ENCODE measurements around the gene AGR2. TPM values are rescaled to one million over a fixed set of nuclear protein-coding genes. Genes with fewer than 3 reads are reported as not detected.

The AGR2 gene
- total and polyA plus RNA-seq, 2 of the 4 experiments (the other 2 are of a cell fraction), result not detected

GRCh38 chr7:16753932-16754855, 50.6 kb downstream of the AGR2 start:
- peak overlapping the region; percentile 89 for H3K4me2 ChIP-seq (ENCODE audit: low read depth, low read length)
- peak overlapping the region; percentile 89 for H3K4me3 ChIP-seq (ENCODE audit: insufficient read depth, low read depth, low read length)
- no peaks in the 10 kb centered on the region for H3K27me3 ChIP-seq (ENCODE audit: control insufficient read depth, insufficient read depth, low read length)
- 3% methylated on average over 35 of the region's 58 CpGs; no CpG with 5 or more reads in 1 of the 2 experiments for WGBS, 2 experiments (ENCODE audit: extremely low coverage in 2 of 2, insufficient read length in 1 of 2)
- BruUV-seq (replicated peaks), result no TSS peak
- H2BK20ac ChIP-seq (ENCODE audit: low read depth, low read length), result no peak overlapping the region
- H3K18ac ChIP-seq (ENCODE audit: low read depth, low read length), result no peak overlapping the region
- CTCF ChIA-PET, result interaction anchor here (0.6 to 1.5 kb wide), 2 partner anchors 10 to 114 kb away, joined by 3 read pairs; no protein-coding TSS in a partner anchor
- ATAC-seq (ENCODE audit: low read depth) (peak; percentile 60), DNase-seq (peak; percentile 10)
- intact Hi-C loops (cut with micrococcal nuclease) (no loop called here), dilution Hi-C loops (cut with HindIII; ENCODE audit: low sequenced_read_pairs, unreplicated experiment) (no loop called here), in situ Hi-C loops (cut with MboI; ENCODE audit: low sequenced_read_pairs) (no loop called here)
- no peak overlapping the region for H4K5ac ChIP-seq (ENCODE audit: low read depth, low read length)
- no peak overlapping the region; the same call in 1 of the 2 replicates for H3K27ac ChIP-seq (ENCODE audit: insufficient read depth, low read length)
- H3K23ac ChIP-seq (ENCODE audit: low read depth, low read length), result peak overlapping the region; percentile 18; the same call in 1 of the 2 replicates
- H3K79me1 ChIP-seq (ENCODE audit: low read depth in 1 of 2, low read length in 2 of 2), result no peaks in the 10 kb centered on the region
- peak overlapping the region; percentile 33 for H2AK9ac ChIP-seq (replicated peaks; ENCODE audit: low read depth, low read length, poor library complexity)
- H2BK15ac ChIP-seq (ENCODE audit: low read depth, low read length), result no peak overlapping the region
- H2AK5ac ChIP-seq (ENCODE audit: low read depth, low read length), result no peak overlapping the region
- H3K9me1 ChIP-seq (ENCODE audit: insufficient read depth, low read length), result no peaks in the 10 kb centered on the region
- no peaks in the 10 kb centered on the region for H3K4me1 ChIP-seq (ENCODE audit: control insufficient read depth, insufficient read depth, low read length)
- peak overlapping the region in 1 of 2 experiments; percentile 46; a peak in 1 of 4 replicates for H4K8ac ChIP-seq (ENCODE audit: low read depth in 2 of 2, low read length in 2 of 2)
- no peak overlapping the region; the same call in 1 of the 2 replicates for H4K91ac ChIP-seq (ENCODE audit: insufficient read depth, low read depth, low read length)
- POLR2A ChIA-PET (ENCODE audit: unreplicated experiment), result no interaction called here
- no peaks in the 10 kb centered on the region for H3K9me3 ChIP-seq (ENCODE audit: control insufficient read depth, insufficient read depth, low read length)
- no peak overlapping the region for H3K9ac ChIP-seq (ENCODE audit: low read depth, low read length)
- TF ChIP-seq SMC3 (IDR thresholded peaks at IDR 0.05; ENCODE audit: low read depth, low read length), result no peak
- no peak for TF ChIP-seq CHD1 (IDR thresholded peaks at IDR 0.05; ENCODE audit: low read depth, low read length)
- TF ChIP-seq POLR2A (IDR thresholded peaks at IDR 0.05; ENCODE audit: low read depth, low read length), result no peak
- no peak for TF ChIP-seq MAZ (IDR thresholded peaks at IDR 0.05; ENCODE audit: borderline replicate concordance, low read depth, low read length)
- no peaks in the 10 kb centered on the region for H3K36me3 ChIP-seq (ENCODE audit: control insufficient read depth, insufficient read depth, low read length)
- peak overlapping the region; percentile 1; the same call in 1 of the 2 replicates for H3K14ac ChIP-seq (replicated peaks; ENCODE audit: low read depth, low read length)
- no peak overlapping the region for H3K56ac ChIP-seq (ENCODE audit: extremely low read depth, insufficient read depth, low read length)
- H2BK5ac ChIP-seq (ENCODE audit: low read depth, low read length, poor library complexity, severe bottlenecking), result no peak overlapping the region
- no peaks in the 10 kb centered on the region for H4K20me1 ChIP-seq (ENCODE audit: insufficient read depth, low read length)
- H2BK120ac ChIP-seq (ENCODE audit: low read depth, low read length), result no peak overlapping the region
- H3K4ac ChIP-seq (ENCODE audit: low read depth, low read length), result 0 out of 2 replicates have a peak overlapping the region, but pooled peaks have one; percentile 22
- peak overlapping the region; percentile 85 for H2AFZ ChIP-seq (replicated peaks; ENCODE audit: low read length, poor library complexity)
